Keratinocyte (primary cell): ENCODE measurements around the gene KRT79. TPM values are rescaled to one million over a fixed set of nuclear protein-coding genes. Genes with fewer than 3 reads are reported as not detected.

Source experiments
- DNase-seq: peaks from one replicate; pipeline ENCODE4 v3.0.0-alpha.2; 2011; ENCODE audit warnings: low read depth, missing footprints, low spot score
- FAIRE-seq: peaks from 2 replicates; lab custom pipeline; 2011; peaks lifted over from hg19 to GRCh38; lab: Jason Lieb, UNC
- H2AFZ ChIP-seq: 2 replicates; pipeline ENCODE4 v1.6.0; 2012; ENCODE audit warnings: low read length, control low read depth, inconsistent platforms; ENCODE audit not compliant: control insufficient read depth
- H3K27ac ChIP-seq: 2 replicates; pipeline ENCODE4 v1.5.1; 2011; ENCODE audit warnings: low read length; ENCODE audit not compliant: control insufficient read depth, insufficient read depth
- H3K27me3 ChIP-seq: 3 replicates; pipeline ENCODE4 v1.6.0; 2011; ENCODE audit warnings: low read length; ENCODE audit not compliant: control insufficient read depth, insufficient read depth; ENCODE audit errors: extremely low read depth
- H3K36me3 ChIP-seq, 2 experiments: 2 replicates in 1 of 2; 3 replicates in 1 of 2; pipeline ENCODE4 v1.5.1; 2011; ENCODE audit warnings: low read length in 2 of 2, mild to moderate bottlenecking in 1 of 2; ENCODE audit not compliant: control insufficient read depth in 2 of 2, insufficient read depth in 2 of 2; ENCODE audit errors: extremely low read depth in 1 of 2
- H3K4me1 ChIP-seq: 3 replicates; pipeline ENCODE4 v1.5.1; 2011; ENCODE audit warnings: low read length; ENCODE audit not compliant: control insufficient read depth, insufficient read depth; ENCODE audit errors: extremely low read depth
- H3K4me2 ChIP-seq: 3 replicates; pipeline ENCODE4 v1.6.0; 2011; ENCODE audit warnings: low read depth, low read length; ENCODE audit not compliant: control insufficient read depth, insufficient read depth; ENCODE audit errors: extremely low read depth
- H3K4me3 ChIP-seq, 3 experiments: fragments of 200-600 bp in 1 of 3; sonication (generic) in 1 of 3; 2 replicates in 2 of 3; 3 replicates in 1 of 3; pipeline ENCODE4 v1.5.1; 2011 to 2016; ENCODE audit warnings: low read length in 3 of 3, mild to moderate bottlenecking in 3 of 3, control low read depth in 2 of 3, inconsistent platforms in 1 of 3, low read depth in 1 of 3, mixed read lengths in 1 of 3, mixed run types in 1 of 3, moderate library complexity in 1 of 3; ENCODE audit not compliant: control insufficient read depth in 2 of 3, insufficient read depth in 2 of 3; ENCODE audit errors: extremely low read depth in 1 of 3
- H3K79me2 ChIP-seq: 2 replicates; pipeline ENCODE4 v1.6.0; 2012; ENCODE audit warnings: low read length; ENCODE audit not compliant: control insufficient read depth, insufficient read depth
- H3K9ac ChIP-seq: 3 replicates; pipeline ENCODE4 v1.6.0; 2011; ENCODE audit warnings: low read length; ENCODE audit not compliant: control insufficient read depth, insufficient read depth; ENCODE audit errors: extremely low read depth
- H3K9me1 ChIP-seq: 3 replicates; pipeline ENCODE4 v1.6.0; 2011; ENCODE audit warnings: low read length; ENCODE audit not compliant: control insufficient read depth, insufficient read depth; ENCODE audit errors: extremely low read depth
- H3K9me3 ChIP-seq: 2 replicates; pipeline ENCODE4 v1.5.1; 2012; ENCODE audit warnings: low read depth, low read length; ENCODE audit not compliant: control insufficient read depth
- H4K20me1 ChIP-seq: 3 replicates; pipeline ENCODE4 v1.6.0; 2011; ENCODE audit warnings: low read length; ENCODE audit not compliant: control insufficient read depth, insufficient read depth; ENCODE audit errors: extremely low read depth
- EZH2 ChIP-seq: IDR thresholded peaks from one replicate; pipeline ENCODE4 v1.6.1; 2012; ENCODE audit warnings: inconsistent platforms, mild to moderate bottlenecking, low read length, moderate library complexity
- dilution Hi-C: fragments of 300-500 bp; cut with MboI; formaldehyde crosslinking; loops from one replicate; pipeline ENCODE4 v1.7.0; 2020; ENCODE audit warnings: low sequenced_read_pairs; ENCODE audit not compliant: extremely low pct_ligation_motif_present
- polyA plus RNA-seq, 5 experiments: library from polyadenylated mRNA; depleted of rRNA in 3 of 5; stranded (reverse) in 3 of 5; stranded (forward) in 1 of 5; unstranded in 1 of 5; fragments of >200 nt; gene quantifications; 1 replicate in 1 of 5; 2 replicates in 3 of 5; 3 replicates in 1 of 5; pipeline versions ENCODE4 v1.2.1 to v1.2.3, GENCODE V29; 2011 to 2012; ENCODE audit warnings: missing spikeins in 2 of 5, low read depth in 1 of 5, low replicate concordance in 1 of 5
- TF ChIP-seq, protein P1 (sequence below), 3 experiments: IDR thresholded peaks in 1 of 3; conservative IDR thresholded peaks in 1 of 3; optimal IDR thresholded peaks in 1 of 3; 2 replicates in 2 of 3; 3 replicates in 1 of 3; pipeline versions ENCODE3 to v1.5.1; 2011; ENCODE audit warnings: low read length in 3 of 3, mild to moderate bottlenecking in 3 of 3, moderate library complexity in 2 of 3, control low read depth in 1 of 3, inconsistent platforms in 1 of 3; ENCODE audit not compliant: insufficient read depth in 2 of 3; ENCODE audit errors: extremely low read depth in 1 of 3

KRT79 gene
- polyA plus RNA-seq, 1 donor (not counting 4 experiments of a cell fraction or from before 2014, with no cell fraction given): 0.09 TPM

DNA sequence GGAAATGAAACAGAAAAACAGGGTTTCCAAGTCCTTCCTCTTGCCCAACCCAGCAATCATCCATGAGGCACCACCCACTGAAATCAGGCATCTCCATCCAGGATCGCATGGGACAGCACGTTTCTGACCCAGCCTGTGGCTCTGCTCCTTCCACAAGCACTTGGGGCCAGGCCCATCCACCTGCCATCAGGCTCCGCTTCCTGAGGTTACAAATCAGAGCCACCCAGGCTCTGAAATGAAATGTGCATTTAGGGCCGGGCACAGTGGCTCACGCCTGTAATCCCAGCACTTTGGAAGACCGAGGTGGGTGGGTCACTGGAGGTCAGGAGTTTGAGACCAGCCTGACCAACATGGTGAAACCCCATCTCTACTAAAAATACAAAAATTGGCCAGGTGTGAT lies 15.4 kb upstream of the KRT79 start:
- H3K36me3 ChIP-seq: no peaks in the 10 kb centered on the region
- peaks cover 9% of the 10 kb centered on the region for H3K27me3 ChIP-seq
- H3K27ac ChIP-seq: no peak overlapping the region
- no peak overlapping the region for H3K4me2 ChIP-seq
- H4K20me1 ChIP-seq: no peaks in the 10 kb centered on the region
- no peak overlapping the region for H2AFZ ChIP-seq
- dilution Hi-C loops: no loop called here
- DNase-seq (no peak), FAIRE-seq (no peak)
- H3K4me3 ChIP-seq: no peak overlapping the region
- no peak overlapping the region for H3K9ac ChIP-seq
- no peaks in the 10 kb centered on the region for H3K9me3 ChIP-seq
- TF ChIP-seq EZH2: no peak
- TF ChIP-seq, protein P1, sequence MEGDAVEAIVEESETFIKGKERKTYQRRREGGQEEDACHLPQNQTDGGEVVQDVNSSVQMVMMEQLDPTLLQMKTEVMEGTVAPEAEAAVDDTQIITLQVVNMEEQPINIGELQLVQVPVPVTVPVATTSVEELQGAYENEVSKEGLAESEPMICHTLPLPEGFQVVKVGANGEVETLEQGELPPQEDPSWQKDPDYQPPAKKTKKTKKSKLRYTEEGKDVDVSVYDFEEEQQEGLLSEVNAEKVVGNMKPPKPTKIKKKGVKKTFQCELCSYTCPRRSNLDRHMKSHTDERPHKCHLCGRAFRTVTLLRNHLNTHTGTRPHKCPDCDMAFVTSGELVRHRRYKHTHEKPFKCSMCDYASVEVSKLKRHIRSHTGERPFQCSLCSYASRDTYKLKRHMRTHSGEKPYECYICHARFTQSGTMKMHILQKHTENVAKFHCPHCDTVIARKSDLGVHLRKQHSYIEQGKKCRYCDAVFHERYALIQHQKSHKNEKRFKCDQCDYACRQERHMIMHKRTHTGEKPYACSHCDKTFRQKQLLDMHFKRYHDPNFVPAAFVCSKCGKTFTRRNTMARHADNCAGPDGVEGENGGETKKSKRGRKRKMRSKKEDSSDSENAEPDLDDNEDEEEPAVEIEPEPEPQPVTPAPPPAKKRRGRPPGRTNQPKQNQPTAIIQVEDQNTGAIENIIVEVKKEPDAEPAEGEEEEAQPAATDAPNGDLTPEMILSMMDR (optimal IDR thresholded peaks at IDR 0.05 in 1 of 3, IDR thresholded peaks at IDR 0.05 in 1 of 3, conservative IDR thresholded peaks at IDR 0.05 in 1 of 3; ENCODE audit: extremely low read depth in 1 of 3, insufficient read depth in 2 of 3, low read length in 3 of 3): no peak
- H3K9me1 ChIP-seq: no peaks in the 10 kb centered on the region
- peaks cover 4% of the 10 kb centered on the region for H3K4me1 ChIP-seq
- H3K79me2 ChIP-seq: no peaks in the 10 kb centered on the region

DNA sequence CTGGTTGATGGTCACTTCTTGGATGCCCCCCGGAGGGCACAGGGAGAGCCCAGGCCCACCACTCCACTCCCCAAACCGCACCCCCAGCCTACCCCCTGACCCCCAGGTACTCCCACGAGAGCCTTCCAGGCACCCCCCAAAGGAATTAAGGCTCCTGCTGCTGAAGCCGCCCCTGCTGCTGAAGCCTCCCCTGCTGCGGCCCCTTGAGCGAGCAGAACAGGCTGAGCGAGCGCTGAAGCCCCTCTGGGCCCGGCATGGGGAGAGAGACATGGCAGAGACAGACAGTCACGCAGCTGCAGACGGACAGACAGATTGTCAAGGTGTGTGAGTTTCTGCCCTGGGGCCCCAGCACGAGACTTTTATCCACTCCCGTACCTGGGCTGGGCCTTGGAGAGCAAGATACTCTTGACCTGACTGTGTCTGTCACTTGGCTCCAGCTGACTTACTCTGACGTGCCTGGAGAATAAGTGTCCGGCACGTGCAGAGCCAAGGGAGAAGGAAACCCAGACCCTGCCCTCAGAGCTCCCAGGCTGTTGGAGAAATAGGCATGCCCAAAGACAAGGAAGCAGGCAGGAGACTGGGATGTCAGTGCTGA lies 14.6 kb upstream of the KRT79 start, which contains the start of gene KRT78:
Gene KRT78 (minus strand): TSS at position 334 of the 595 bp plus-strand sequence. CDS start 64 bp downstream, at position 270.
- Histone ChIP-seq H3K9ac (no peak within 1 kb of the TSS), H3K4me2 (no peak within 1 kb of the TSS), H3K4me3 (no peak within 1 kb of the TSS), H3K27me3 (peaks cover 15% of the 10 kb centered on the region), H3K36me3 (no peaks in the 10 kb centered on the region), H3K27ac (no peak within 1 kb of the TSS), H3K4me1 (peaks cover 4% of the 10 kb centered on the region), H3K79me2 (no peaks in the 10 kb centered on the region), H3K9me1 (no peaks in the 10 kb centered on the region), H3K9me3 (no peaks in the 10 kb centered on the region), H4K20me1 (no peaks in the 10 kb centered on the region), H2AFZ (no peak within 1 kb of the TSS)
- FAIRE-seq (no peak), DNase-seq (no peak)
- dilution Hi-C loops: no loop called here
- TF ChIP-seq, protein P1 (optimal IDR thresholded peaks at IDR 0.05 in 1 of 3, IDR thresholded peaks at IDR 0.05 in 1 of 3, conservative IDR thresholded peaks at IDR 0.05 in 1 of 3; ENCODE audit: extremely low read depth in 1 of 3, insufficient read depth in 2 of 3, low read length in 3 of 3): no peak
- no peak for TF ChIP-seq EZH2
